ENCODE data around the gene TXNDC5. TPM values are rescaled to one million over a fixed set of nuclear protein-coding genes. Genes with fewer than 3 reads are reported as not detected.

Gene TXNDC5
- total and polyA plus RNA-seq, 2 experiments from 2014 or later = 42.9 to 210 TPM

DNA sequence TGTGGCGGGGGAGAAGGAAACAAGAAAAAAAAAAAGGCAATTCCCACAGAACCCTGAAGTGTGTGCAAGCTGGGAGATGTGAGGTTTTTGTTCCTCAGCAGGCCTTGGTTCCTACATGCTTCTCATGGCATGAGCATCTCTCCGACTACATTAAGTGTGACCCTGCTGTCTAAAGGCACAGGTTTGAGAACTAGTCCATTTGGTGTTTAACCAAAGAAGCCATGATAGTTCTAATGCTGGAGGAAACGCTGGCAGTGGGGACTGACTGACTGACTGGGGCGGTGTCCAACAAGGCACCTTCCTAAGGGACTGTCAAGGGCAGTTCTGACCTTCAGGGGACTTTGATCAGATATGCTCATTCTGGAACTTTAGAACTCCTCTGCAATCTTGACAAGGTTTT lies 3.8 kb downstream of the TXNDC5 start:
- Histone ChIP-seq H3K79me2 (replicated peaks; ENCODE audit: insufficient read depth) (peaks cover 61% of the 10 kb centered on the region), H3K4me1 (ENCODE audit: insufficient read depth) (peaks cover 14% of the 10 kb centered on the region; the same call in 1 of the 2 replicates), H3K4me2 (no peak overlapping the region), H3K4me3 (no peak overlapping the region), H4K20me1 (replicated peaks; ENCODE audit: insufficient read depth) (peaks cover 37% of the 10 kb centered on the region), H3K9me2 (ENCODE audit: insufficient read depth) (no peaks in the 10 kb centered on the region), H3K36me3 (ENCODE audit: insufficient read depth) (peaks cover 7% of the 10 kb centered on the region; the same call in 1 of the 2 replicates), H3K27me3 (ENCODE audit: insufficient read depth) (peaks cover 3% of the 10 kb centered on the region; the same call in 1 of the 2 replicates), H3K27ac (ENCODE audit: low read depth) (no peak overlapping the region), H2AFZ (no peak overlapping the region), H3F3A (replicated peaks; ENCODE audit: low read depth) (peaks cover 10% of the 10 kb centered on the region; the same call in 1 of the 2 replicates)
- Mint-ChIP-seq H3K9me3 (no peaks in the 10 kb centered on the region), H3K4me3 (no peak overlapping the region), H3K36me3 (ENCODE audit: low read depth) (peaks cover 38% of the 10 kb centered on the region), H3K27ac (no peak overlapping the region), H3K27me3 (ENCODE audit: insufficient read depth, low read depth, poor library complexity) (no peaks in the 10 kb centered on the region), H3K4me1 (peaks cover 8% of the 10 kb centered on the region)
- no peak for DNase-seq (ENCODE audit: low spot score)
- no peak for ATAC-seq
- TF ChIP-seq, protein P1, sequence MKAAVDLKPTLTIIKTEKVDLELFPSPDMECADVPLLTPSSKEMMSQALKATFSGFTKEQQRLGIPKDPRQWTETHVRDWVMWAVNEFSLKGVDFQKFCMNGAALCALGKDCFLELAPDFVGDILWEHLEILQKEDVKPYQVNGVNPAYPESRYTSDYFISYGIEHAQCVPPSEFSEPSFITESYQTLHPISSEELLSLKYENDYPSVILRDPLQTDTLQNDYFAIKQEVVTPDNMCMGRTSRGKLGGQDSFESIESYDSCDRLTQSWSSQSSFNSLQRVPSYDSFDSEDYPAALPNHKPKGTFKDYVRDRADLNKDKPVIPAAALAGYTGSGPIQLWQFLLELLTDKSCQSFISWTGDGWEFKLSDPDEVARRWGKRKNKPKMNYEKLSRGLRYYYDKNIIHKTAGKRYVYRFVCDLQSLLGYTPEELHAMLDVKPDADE (IDR thresholded peaks at IDR 0.05) = no peak
- TF ChIP-seq ZNF331 (CRISPR knock-in tag; IDR thresholded peaks at IDR 0.05; ENCODE audit: low read depth) (no peak), STAT1 (IDR thresholded peaks at IDR 0.05; ENCODE audit: unreplicated experiment) (no peak)

DNA sequence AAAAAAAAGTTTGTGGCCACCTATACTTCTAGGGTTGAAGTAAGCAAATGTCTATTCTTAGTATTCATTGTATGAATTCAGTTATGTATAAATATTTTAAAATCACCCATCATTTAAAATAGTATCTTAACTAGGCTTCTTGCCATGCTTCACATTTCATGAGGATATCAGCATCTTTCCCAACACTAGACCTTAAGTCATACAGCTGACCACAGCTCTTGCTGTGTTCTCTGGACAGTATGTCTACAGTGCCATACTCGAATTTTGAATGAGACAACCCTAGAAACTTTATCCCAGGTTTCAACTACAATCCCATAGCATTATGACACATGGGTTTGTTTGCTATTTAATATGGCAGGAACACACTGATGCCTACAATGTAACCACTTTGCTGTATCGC lies 5.2 kb downstream of the TXNDC5 start:
- Mint-ChIP-seq H3K4me1 (peaks cover 6% of the 10 kb centered on the region), H3K4me3 (no peak overlapping the region), H3K36me3 (ENCODE audit: low read depth) (peaks cover 52% of the 10 kb centered on the region), H3K27ac (no peak overlapping the region), H3K9me3 (no peaks in the 10 kb centered on the region), H3K27me3 (ENCODE audit: insufficient read depth, low read depth, poor library complexity) (no peaks in the 10 kb centered on the region)
- no peak overlapping the region for H2AFZ ChIP-seq
- H4K20me1 ChIP-seq (replicated peaks; ENCODE audit: insufficient read depth) = peaks cover 39% of the 10 kb centered on the region
- H3F3A ChIP-seq (replicated peaks; ENCODE audit: low read depth) = 0 out of 2 replicates have a peak, but pooled peaks cover 4% of the 10 kb centered on the region
- H3K27ac ChIP-seq (ENCODE audit: low read depth) = no peak overlapping the region
- peaks cover 7% of the 10 kb centered on the region; the same call in 1 of the 2 replicates for H3K36me3 ChIP-seq (ENCODE audit: insufficient read depth)
- peaks cover 10% of the 10 kb centered on the region; the same call in 1 of the 2 replicates for H3K4me1 ChIP-seq (ENCODE audit: insufficient read depth)
- H3K27me3 ChIP-seq (ENCODE audit: insufficient read depth) = no peaks in the 10 kb centered on the region
- peaks cover 66% of the 10 kb centered on the region for H3K79me2 ChIP-seq (replicated peaks; ENCODE audit: insufficient read depth)
- H3K4me3 ChIP-seq = no peak overlapping the region
- DNase-seq (ENCODE audit: low spot score) (no peak), ATAC-seq (no peak)
- H3K9me2 ChIP-seq (ENCODE audit: insufficient read depth) = no peaks in the 10 kb centered on the region
- H3K4me2 ChIP-seq = no peak overlapping the region
- TF ChIP-seq POLR2AphosphoS5 (IDR thresholded peaks at IDR 0.05; ENCODE audit: low read depth) (no peak), EZH2 (IDR thresholded peaks at IDR 0.05; ENCODE audit: low read depth, unreplicated experiment) (no peak), NANOG (IDR thresholded peaks at IDR 0.05; ENCODE audit: borderline replicate concordance) (no peak), JUNB (IDR thresholded peaks at IDR 0.05; ENCODE audit: unreplicated experiment) (no peak), ZNF331 (CRISPR knock-in tag; IDR thresholded peaks at IDR 0.05; ENCODE audit: low read depth) (no peak), EZH2phosphoT487 (IDR thresholded peaks at IDR 0.05; ENCODE audit: unreplicated experiment) (no peak)
- TF ChIP-seq, protein P2, sequence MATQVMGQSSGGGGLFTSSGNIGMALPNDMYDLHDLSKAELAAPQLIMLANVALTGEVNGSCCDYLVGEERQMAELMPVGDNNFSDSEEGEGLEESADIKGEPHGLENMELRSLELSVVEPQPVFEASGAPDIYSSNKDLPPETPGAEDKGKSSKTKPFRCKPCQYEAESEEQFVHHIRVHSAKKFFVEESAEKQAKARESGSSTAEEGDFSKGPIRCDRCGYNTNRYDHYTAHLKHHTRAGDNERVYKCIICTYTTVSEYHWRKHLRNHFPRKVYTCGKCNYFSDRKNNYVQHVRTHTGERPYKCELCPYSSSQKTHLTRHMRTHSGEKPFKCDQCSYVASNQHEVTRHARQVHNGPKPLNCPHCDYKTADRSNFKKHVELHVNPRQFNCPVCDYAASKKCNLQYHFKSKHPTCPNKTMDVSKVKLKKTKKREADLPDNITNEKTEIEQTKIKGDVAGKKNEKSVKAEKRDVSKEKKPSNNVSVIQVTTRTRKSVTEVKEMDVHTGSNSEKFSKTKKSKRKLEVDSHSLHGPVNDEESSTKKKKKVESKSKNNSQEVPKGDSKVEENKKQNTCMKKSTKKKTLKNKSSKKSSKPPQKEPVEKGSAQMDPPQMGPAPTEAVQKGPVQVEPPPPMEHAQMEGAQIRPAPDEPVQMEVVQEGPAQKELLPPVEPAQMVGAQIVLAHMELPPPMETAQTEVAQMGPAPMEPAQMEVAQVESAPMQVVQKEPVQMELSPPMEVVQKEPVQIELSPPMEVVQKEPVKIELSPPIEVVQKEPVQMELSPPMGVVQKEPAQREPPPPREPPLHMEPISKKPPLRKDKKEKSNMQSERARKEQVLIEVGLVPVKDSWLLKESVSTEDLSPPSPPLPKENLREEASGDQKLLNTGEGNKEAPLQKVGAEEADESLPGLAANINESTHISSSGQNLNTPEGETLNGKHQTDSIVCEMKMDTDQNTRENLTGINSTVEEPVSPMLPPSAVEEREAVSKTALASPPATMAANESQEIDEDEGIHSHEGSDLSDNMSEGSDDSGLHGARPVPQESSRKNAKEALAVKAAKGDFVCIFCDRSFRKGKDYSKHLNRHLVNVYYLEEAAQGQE (IDR thresholded peaks at IDR 0.05; ENCODE audit: unreplicated experiment) = no peak
- TF ChIP-seq, protein P3, sequence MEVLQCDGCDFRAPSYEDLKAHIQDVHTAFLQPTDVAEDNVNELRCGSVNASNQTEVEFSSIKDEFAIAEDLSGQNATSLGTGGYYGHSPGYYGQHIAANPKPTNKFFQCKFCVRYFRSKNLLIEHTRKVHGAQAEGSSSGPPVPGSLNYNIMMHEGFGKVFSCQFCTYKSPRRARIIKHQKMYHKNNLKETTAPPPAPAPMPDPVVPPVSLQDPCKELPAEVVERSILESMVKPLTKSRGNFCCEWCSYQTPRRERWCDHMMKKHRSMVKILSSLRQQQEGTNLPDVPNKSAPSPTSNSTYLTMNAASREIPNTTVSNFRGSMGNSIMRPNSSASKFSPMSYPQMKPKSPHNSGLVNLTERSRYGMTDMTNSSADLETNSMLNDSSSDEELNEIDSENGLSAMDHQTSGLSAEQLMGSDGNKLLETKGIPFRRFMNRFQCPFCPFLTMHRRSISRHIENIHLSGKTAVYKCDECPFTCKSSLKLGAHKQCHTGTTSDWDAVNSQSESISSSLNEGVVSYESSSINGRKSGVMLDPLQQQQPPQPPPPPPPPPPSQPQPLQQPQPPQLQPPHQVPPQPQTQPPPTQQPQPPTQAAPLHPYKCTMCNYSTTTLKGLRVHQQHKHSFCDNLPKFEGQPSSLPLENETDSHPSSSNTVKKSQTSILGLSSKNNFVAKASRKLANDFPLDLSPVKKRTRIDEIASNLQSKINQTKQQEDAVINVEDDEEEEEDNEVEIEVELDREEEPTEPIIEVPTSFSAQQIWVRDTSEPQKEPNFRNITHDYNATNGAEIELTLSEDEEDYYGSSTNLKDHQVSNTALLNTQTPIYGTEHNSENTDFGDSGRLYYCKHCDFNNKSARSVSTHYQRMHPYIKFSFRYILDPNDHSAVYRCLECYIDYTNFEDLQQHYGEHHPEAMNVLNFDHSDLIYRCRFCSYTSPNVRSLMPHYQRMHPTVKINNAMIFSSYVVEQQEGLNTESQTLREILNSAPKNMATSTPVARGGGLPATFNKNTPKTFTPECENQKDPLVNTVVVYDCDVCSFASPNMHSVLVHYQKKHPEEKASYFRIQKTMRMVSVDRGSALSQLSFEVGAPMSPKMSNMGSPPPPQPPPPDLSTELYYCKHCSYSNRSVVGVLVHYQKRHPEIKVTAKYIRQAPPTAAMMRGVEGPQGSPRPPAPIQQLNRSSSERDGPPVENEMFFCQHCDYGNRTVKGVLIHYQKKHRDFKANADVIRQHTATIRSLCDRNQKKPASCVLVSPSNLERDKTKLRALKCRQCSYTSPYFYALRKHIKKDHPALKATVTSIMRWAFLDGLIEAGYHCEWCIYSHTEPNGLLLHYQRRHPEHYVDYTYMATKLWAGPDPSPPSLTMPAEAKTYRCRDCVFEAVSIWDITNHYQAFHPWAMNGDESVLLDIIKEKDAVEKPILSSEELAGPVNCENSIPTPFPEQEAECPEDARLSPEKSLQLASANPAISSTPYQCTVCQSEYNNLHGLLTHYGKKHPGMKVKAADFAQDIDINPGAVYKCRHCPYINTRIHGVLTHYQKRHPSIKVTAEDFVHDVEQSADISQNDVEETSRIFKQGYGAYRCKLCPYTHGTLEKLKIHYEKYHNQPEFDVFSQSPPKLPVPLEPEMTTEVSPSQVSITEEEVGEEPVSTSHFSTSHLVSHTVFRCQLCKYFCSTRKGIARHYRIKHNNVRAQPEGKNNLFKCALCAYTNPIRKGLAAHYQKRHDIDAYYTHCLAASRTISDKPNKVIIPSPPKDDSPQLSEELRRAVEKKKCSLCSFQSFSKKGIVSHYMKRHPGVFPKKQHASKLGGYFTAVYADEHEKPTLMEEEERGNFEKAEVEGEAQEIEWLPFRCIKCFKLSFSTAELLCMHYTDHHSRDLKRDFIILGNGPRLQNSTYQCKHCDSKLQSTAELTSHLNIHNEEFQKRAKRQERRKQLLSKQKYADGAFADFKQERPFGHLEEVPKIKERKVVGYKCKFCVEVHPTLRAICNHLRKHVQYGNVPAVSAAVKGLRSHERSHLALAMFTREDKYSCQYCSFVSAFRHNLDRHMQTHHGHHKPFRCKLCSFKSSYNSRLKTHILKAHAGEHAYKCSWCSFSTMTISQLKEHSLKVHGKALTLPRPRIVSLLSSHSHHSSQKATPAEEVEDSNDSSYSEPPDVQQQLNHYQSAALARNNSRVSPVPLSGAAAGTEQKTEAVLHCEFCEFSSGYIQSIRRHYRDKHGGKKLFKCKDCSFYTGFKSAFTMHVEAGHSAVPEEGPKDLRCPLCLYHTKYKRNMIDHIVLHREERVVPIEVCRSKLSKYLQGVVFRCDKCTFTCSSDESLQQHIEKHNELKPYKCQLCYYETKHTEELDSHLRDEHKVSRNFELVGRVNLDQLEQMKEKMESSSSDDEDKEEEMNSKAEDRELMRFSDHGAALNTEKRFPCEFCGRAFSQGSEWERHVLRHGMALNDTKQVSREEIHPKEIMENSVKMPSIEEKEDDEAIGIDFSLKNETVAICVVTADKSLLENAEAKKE (CRISPR knock-in tag; IDR thresholded peaks at IDR 0.05) = no peak

Measured in GM23338 (cell line).